HepG2 (cell line): Measurements from ENCODE around the gene GAREM1. TPM values are rescaled to one million over a fixed set of nuclear protein-coding genes. Genes with fewer than 3 reads are reported as not detected.

Experiments
- ATAC-seq: fragments of 200-7000 bp; cut with Tn5 transposase; 3 replicates; pipeline ENCODE4 v1.9.1; 2020; ENCODE audit warnings: mild to moderate bottlenecking, moderate library complexity
- BruUV-seq: library from RNA; stranded (reverse); fragments of 400-500 nt; replicated peaks from 2 replicates; lab custom pipeline; 2021; lab: Mats Ljungman, UMichigan
- CTCF ChIA-PET: fragments of 300-600 bp; formaldehyde crosslinking; extraction: SDS; loops from one replicate; lab custom pipeline; 2021; ENCODE audit warnings: low total read pairs, inconsistent platforms, low intra/inter-chr PET ratio; lab: Yijun Ruan, JAX
- POLR2A ChIA-PET: fragments of 350-600 bp; sonication (Branson Sonifier 250); formaldehyde crosslinking; loops from one replicate; lab custom pipeline; 2020; ENCODE audit warnings: antibody characterized with exemption, inconsistent platforms; lab: Yijun Ruan, JAX
- DNase-seq: peaks from one replicate; pipeline ENCODE4 v3.0.0-alpha.2; 2015; ENCODE audit warnings: low spot score
- FAIRE-seq: peaks from 3 replicates; lab custom pipeline; 2011; peaks lifted over from hg19 to GRCh38; lab: Jason Lieb, UNC
- H2AFZ ChIP-seq: one replicate; pipeline ENCODE4 v1.6.1; 2011; ENCODE audit warnings: low read length, inconsistent platforms
- H3K27ac ChIP-seq: fragments of 300-600 bp; 3 replicates; pipeline ENCODE4 v1.8.0; 2011; ENCODE audit warnings: mixed run types, mild to moderate bottlenecking, mixed read lengths, low read length, inconsistent platforms; ENCODE audit not compliant: insufficient read depth; ENCODE audit errors: extremely low read length
- H3K27me3 ChIP-seq, 2 experiments: fragments of 200-600 bp in 1 of 2; 2 replicates in 1 of 2; 3 replicates in 1 of 2; pipeline versions ENCODE4 v1.6.0 to v1.8.0; 2011; ENCODE audit warnings: low read length in 2 of 2, mild to moderate bottlenecking in 2 of 2, moderate library complexity in 2 of 2, inconsistent platforms in 1 of 2; ENCODE audit not compliant: insufficient read depth in 2 of 2, control insufficient read depth in 1 of 2
- H3K36me3 ChIP-seq, 2 experiments: fragments of 200-600 bp in 1 of 2; replicated peaks in 1 of 2; 2 replicates in 1 of 2; 3 replicates in 1 of 2; pipeline versions ENCODE4 v1.5.1 to v1.8.0; 2011; ENCODE audit warnings: low read length in 2 of 2, inconsistent platforms in 1 of 2; ENCODE audit not compliant: insufficient read depth in 2 of 2, control insufficient read depth in 1 of 2
- H3K4me1 ChIP-seq: 2 replicates; pipeline ENCODE4 v1.5.1; 2012; ENCODE audit warnings: low read length, inconsistent platforms; ENCODE audit not compliant: insufficient read depth
- H3K4me2 ChIP-seq: 2 replicates; pipeline ENCODE4 v1.6.0; 2011; ENCODE audit warnings: low read depth, low read length, inconsistent platforms
- H3K4me3 ChIP-seq, 3 experiments: fragments of 200-600 bp in 1 of 3; sonication (generic), shearing (Covaris generic) in 1 of 3; replicated peaks in 1 of 3; 2 replicates each; pipeline ENCODE4 v1.5.1; 2011 to 2016; ENCODE audit warnings: low read length in 3 of 3, inconsistent platforms in 2 of 3, low read depth in 2 of 3, mild to moderate bottlenecking in 2 of 3, control low read depth in 1 of 3, mixed read lengths in 1 of 3; ENCODE audit not compliant: insufficient read depth in 1 of 3
- H3K79me2 ChIP-seq: one replicate; pipeline ENCODE4 v1.6.1; 2011; ENCODE audit warnings: low read length, inconsistent platforms; ENCODE audit not compliant: insufficient read depth
- H3K9ac ChIP-seq: 2 replicates; pipeline ENCODE4 v1.6.0; 2011; ENCODE audit warnings: mild to moderate bottlenecking, low read depth, low read length, inconsistent platforms; ENCODE audit not compliant: insufficient read depth
- H3K9me3 ChIP-seq: 2 replicates; pipeline ENCODE4 v1.5.1; 2012; ENCODE audit warnings: mild to moderate bottlenecking, low read length
- H4K20me1 ChIP-seq: 2 replicates; pipeline ENCODE4 v1.6.0; 2011; ENCODE audit warnings: inconsistent platforms, mild to moderate bottlenecking, low read length, moderate library complexity; ENCODE audit not compliant: insufficient read depth
- ATM ChIP-seq: fragments of 450-650 bp; IDR thresholded peaks from 2 replicates; pipeline ENCODE4 v1.7.1; 2017; ENCODE audit warnings: mild to moderate bottlenecking, borderline replicate concordance
- SP140L ChIP-seq: sonication (generic); formaldehyde crosslinking; IDR thresholded peaks from 2 replicates; pipeline ENCODE4 v1.4.0; 2020; ENCODE audit warnings: missing genetic modification reagents, borderline replicate concordance
- ZNF292 ChIP-seq: sonication (generic); formaldehyde crosslinking; IDR thresholded peaks from 2 replicates; pipeline ENCODE4 v1.8.1; 2022; ENCODE audit warnings: mild to moderate bottlenecking, low read depth, missing genetic modification reagents, borderline replicate concordance
- ZNF296 ChIP-seq: sonication (generic); formaldehyde crosslinking; conservative IDR thresholded peaks from 2 replicates; pipeline ENCODE4 v1.5.0; 2020; ENCODE audit warnings: mild to moderate bottlenecking, missing genetic modification reagents
- ZNF333 ChIP-seq: sonication (generic); formaldehyde crosslinking; IDR thresholded peaks from 2 replicates; pipeline ENCODE4 v1.4.0; 2020; ENCODE audit warnings: mild to moderate bottlenecking, missing genetic modification reagents, borderline replicate concordance
- ZNF367 ChIP-seq: sonication (generic); formaldehyde crosslinking; IDR thresholded peaks from 2 replicates; pipeline ENCODE4 v1.4.0; 2020; ENCODE audit warnings: missing genetic modification reagents, borderline replicate concordance
- WGBS: methylation state at CpG from one replicate; pipeline ENCODE4 v1.1.6; 2017; ENCODE audit warnings: low lambda C conversion rate; 5-methylcytosine and 5-hydroxymethylcytosine counted together
- in situ Hi-C: cut with HindIII; loops from 2 replicates; pipeline ENCODE4 v1.10.0; 2017; ENCODE audit warnings: low pct_unique_long_range_greater_than_20kb; ENCODE audit not compliant: extremely low pct_ligation_motif_present
- intact Hi-C: fragments of 100-400 bp; cut with micrococcal nuclease; formaldehyde crosslinking; loops from one replicate; pipeline ENCODE4 v1.10.0; 2022; ENCODE audit not compliant: unreplicated experiment
- polyA plus RNA-seq, 8 experiments: library from polyadenylated mRNA; depleted of rRNA in 3 of 8; stranded (reverse) in 7 of 8; unstranded in 1 of 8; fragments of >200 nt; fragmentation: Illumina TruSeq in 4 of 8; extraction: Trizol in 4 of 8; gene quantifications; 2 replicates each; pipeline versions ENCODE4 v1.2.1 to v1.2.3, GENCODE V29; 2011 to 2016; ENCODE audit warnings: low read depth in 4 of 8, missing spikeins in 1 of 8, mixed read lengths in 1 of 8; ENCODE audit not compliant: insufficient read depth in 1 of 8
- total RNA-seq, 5 experiments: library from RNA; depleted of rRNA; stranded (reverse); fragments of >200 nt; fragmentation: Illumina TruSeq; extraction: Trizol; gene quantifications; 2 replicates each; pipeline ENCODE4 v1.2.3, GENCODE V29; 2016; ENCODE audit warnings: low read depth in 1 of 5
- TF ChIP-seq, protein P1 (sequence below): sonication (generic); formaldehyde crosslinking; IDR thresholded peaks from 2 replicates; pipeline ENCODE4 v1.9.0; 2021; ENCODE audit warnings: missing genetic modification reagents, mild to moderate bottlenecking, borderline replicate concordance

The GAREM1 gene
- total and polyA plus RNA-seq, 2 of the 13 experiments (the other 11 are each of a cell fraction or from before 2014, with no cell fraction given) = 2.5 to 2.9 TPM

DNA sequence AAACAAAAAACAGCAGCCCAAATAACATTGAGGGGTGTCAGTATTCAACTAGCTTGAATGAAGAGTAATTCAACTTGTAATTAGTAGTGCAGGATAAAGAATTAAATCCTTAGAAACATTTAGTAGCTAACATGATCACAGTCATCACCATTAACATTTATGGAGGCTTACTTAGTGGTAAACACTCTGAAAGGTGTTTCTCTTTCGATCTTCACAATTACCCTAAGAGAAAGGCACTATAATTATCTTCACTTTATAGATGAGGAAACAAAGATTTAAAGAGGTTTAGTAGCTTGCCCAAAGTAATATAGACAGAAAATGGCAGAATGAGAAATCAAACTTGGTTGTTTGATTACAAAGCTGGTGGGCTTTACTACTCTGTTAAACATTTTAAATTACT lies 81.5 kb downstream of the GAREM1 start (continued):
- no peak for TF ChIP-seq ZNF296 (CRISPR knock-in tag)
- no peak for TF ChIP-seq ZNF333 (CRISPR knock-in tag)
- no peak for TF ChIP-seq ZNF292
- no peak for TF ChIP-seq ZNF367 (CRISPR knock-in tag)
- TF ChIP-seq SP140L (CRISPR knock-in tag) = no peak

DNA sequence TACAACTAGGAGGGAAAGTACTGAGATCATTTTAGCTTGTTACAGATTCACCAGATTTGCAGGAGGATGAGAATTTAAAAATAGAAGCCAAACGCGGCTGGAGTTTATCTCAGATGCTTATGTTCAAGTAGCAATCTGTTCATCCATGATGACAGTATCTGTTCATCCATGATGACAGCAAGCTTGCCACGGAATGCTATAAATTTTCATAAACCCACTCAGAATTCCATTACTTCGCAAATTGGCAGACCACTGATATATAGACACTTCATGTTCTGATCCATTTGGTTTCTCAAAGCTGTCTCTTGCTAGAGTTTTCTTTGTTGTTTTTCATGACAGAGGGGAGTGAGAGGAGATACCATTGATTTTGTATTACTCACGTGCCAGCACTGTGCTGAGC lies 84.2 kb downstream of the GAREM1 start:
- 94% methylated on average over 5 of the region's 5 CpGs for WGBS
- no peaks in the 10 kb centered on the region for H3K36me3 ChIP-seq
- no peak for ATAC-seq
- no TSS peak for BruUV-seq
- no peaks in the 10 kb centered on the region for H3K79me2 ChIP-seq
- intact Hi-C loops = no loop called here
- no peak overlapping the region for H3K4me2 ChIP-seq
- H3K9me3 ChIP-seq = no peaks in the 10 kb centered on the region
- no peak for DNase-seq
- H3K4me1 ChIP-seq = peaks cover 20% of the 10 kb centered on the region
- FAIRE-seq = no peak
- POLR2A ChIA-PET = no interaction called here
- H3K9ac ChIP-seq = no peak overlapping the region
- H3K4me3 ChIP-seq = no peak overlapping the region
- no peak overlapping the region for H3K27ac ChIP-seq
- CTCF ChIA-PET = no interaction called here
- no peaks in the 10 kb centered on the region for H3K27me3 ChIP-seq
- no peak overlapping the region for H2AFZ ChIP-seq
- in situ Hi-C loops = no loop called here
- TF ChIP-seq, protein P1, sequence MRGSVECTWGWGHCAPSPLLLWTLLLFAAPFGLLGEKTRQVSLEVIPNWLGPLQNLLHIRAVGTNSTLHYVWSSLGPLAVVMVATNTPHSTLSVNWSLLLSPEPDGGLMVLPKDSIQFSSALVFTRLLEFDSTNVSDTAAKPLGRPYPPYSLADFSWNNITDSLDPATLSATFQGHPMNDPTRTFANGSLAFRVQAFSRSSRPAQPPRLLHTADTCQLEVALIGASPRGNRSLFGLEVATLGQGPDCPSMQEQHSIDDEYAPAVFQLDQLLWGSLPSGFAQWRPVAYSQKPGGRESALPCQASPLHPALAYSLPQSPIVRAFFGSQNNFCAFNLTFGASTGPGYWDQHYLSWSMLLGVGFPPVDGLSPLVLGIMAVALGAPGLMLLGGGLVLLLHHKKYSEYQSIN (CRISPR knock-in tag) = no peak
- no peak for TF ChIP-seq ATM
- TF ChIP-seq, all 625 proteins: peak for 0
- no peaks in the 10 kb centered on the region for H4K20me1 ChIP-seq
